CD4-positive, alpha-beta T cell (primary cell): Measurements from ENCODE around the gene KLHL28. TPM values are rescaled to one million over a fixed set of nuclear protein-coding genes. Genes with fewer than 3 reads are reported as not detected.

Source experiments
- ATAC-seq: fragments of 200-7000 bp; cut with Tn5 transposase; one replicate; pipeline ENCODE4 v1.10.0; 2022; ENCODE audit warnings: mild to moderate bottlenecking; ENCODE audit not compliant: poor library complexity
- CTCF ChIA-PET: fragments of 350-600 bp; sonication (Branson Sonifier 250); formaldehyde crosslinking; loops from one replicate; lab custom pipeline; 2021; ENCODE audit warnings: antibody characterized with exemption, inconsistent platforms; lab: Charles Lee
- POLR2A ChIA-PET: fragments of 350-600 bp; sonication (Branson Sonifier 250); formaldehyde crosslinking; loops from one replicate; lab custom pipeline; 2021; ENCODE audit warnings: antibody characterized with exemption, inconsistent platforms; lab: Charles Lee
- DNase-seq, 14 experiments: peaks; one replicate each; pipeline ENCODE4 v3.0.0-alpha.2; 2013 to 2020; ENCODE audit warnings: mixed read lengths in 2 of 14
- H3K27ac ChIP-seq, 2 donors: one replicate each; pipeline versions ENCODE4 v1.5.1 to v1.7.0; 2013; ENCODE audit warnings: low read length in 2 of 2, low read depth in 1 of 2, mild to moderate bottlenecking in 1 of 2
- H3K27me3 ChIP-seq, 2 experiments: 1 replicate in 1 of 2; 2 replicates in 1 of 2; pipeline versions ENCODE4 v1.6.1 to v1.7.0; 2013; ENCODE audit warnings: low read length in 2 of 2, control low read depth in 1 of 2, mild to moderate bottlenecking in 1 of 2, moderate library complexity in 1 of 2; ENCODE audit not compliant: insufficient read depth in 2 of 2, control insufficient read depth in 1 of 2
- H3K36me3 ChIP-seq: one replicate; pipeline ENCODE4 v1.6.1; 2013; ENCODE audit warnings: low read length, control low read depth; ENCODE audit not compliant: insufficient read depth
- H3K4me1 ChIP-seq: one replicate; pipeline ENCODE4 v1.6.1; 2013; ENCODE audit warnings: low read length, control low read depth; ENCODE audit not compliant: insufficient read depth
- H3K4me3 ChIP-seq: one replicate; pipeline ENCODE4 v1.5.1; 2013; ENCODE audit warnings: mild to moderate bottlenecking, low read length, moderate library complexity
- H3K9me3 ChIP-seq, 2 experiments: 1 replicate in 1 of 2; 2 replicates in 1 of 2; pipeline versions ENCODE4 v1.6.1 to v1.7.0; 2013; ENCODE audit warnings: low read length in 2 of 2, mild to moderate bottlenecking in 2 of 2, control low read depth in 1 of 2, moderate library complexity in 1 of 2; ENCODE audit not compliant: control insufficient read depth in 1 of 2, insufficient read depth in 1 of 2
- H3K27ac Mint-ChIP-seq: one replicate; pipeline ENCODE4 v1.8.0; 2020; ENCODE audit warnings: mixed read lengths
- H3K27me3 Mint-ChIP-seq: one replicate; pipeline ENCODE4 v1.8.0; 2021; ENCODE audit warnings: mixed read lengths
- H3K36me3 Mint-ChIP-seq: one replicate; pipeline ENCODE4 v1.8.0; 2021; ENCODE audit warnings: low read depth, mixed read lengths
- H3K4me1 Mint-ChIP-seq: one replicate; pipeline ENCODE4 v1.8.0; 2021; ENCODE audit warnings: low read depth, mixed read lengths
- H3K4me3 Mint-ChIP-seq: one replicate; pipeline ENCODE4 v1.8.0; 2020; ENCODE audit warnings: mild to moderate bottlenecking, mixed read lengths
- H3K9me3 Mint-ChIP-seq: one replicate; pipeline ENCODE4 v1.8.0; 2020; ENCODE audit warnings: mixed read lengths
- intact Hi-C, 2 experiments: fragments of 100-400 bp; cut with DNase I in 1 of 2; cut with micrococcal nuclease in 1 of 2; formaldehyde crosslinking; loops; one replicate each; pipeline versions ENCODE4 v1.15.1 to v1.9.0; 2023 to 2025; cut with DNase I, micrococcal nuclease
- total RNA-seq, 174 experiments: library from RNA in 2 of 174; stranded (reverse) in 2 of 174; gene quantifications; one replicate each; pipeline ENCODE4 v1.2.3 and lab custom pipeline; 2021 to 2026
- TF ChIP-seq, protein P1 (sequence below): fragments of 200-600 bp; IDR thresholded peaks from one replicate; pipeline ENCODE4 v1.8.0; 2022; ENCODE audit warnings: antibody characterized with exemption, mild to moderate bottlenecking

The KLHL28 gene
- total RNA-seq, 2 experiments from 2014 or later = 49.3 to 49.7 TPM

DNA sequence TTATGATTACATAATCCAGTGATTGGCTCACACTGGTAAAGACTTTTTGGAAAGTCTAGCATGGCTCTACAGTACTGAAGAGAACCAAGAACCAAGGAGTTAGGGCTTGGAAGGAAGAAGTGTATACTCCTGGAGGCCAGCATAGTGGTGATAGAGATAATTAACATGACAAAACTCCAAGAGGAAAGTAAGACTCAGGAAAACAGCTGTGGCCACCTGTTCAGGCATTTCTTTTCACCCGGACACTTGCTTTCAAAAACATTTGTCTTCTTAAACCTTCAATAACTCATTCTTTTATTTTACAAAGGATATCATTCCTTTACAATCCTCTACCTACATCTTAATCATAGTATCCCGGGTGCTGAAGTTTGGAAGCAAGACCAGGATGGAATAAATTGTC is 50.9 kb downstream of the KLHL28 start:
- Histone ChIP-seq H3K4me3 (no peak overlapping the region), H3K27me3 (peaks cover 28 to 33% of the 10 kb centered on the region in 2 experiments), H3K36me3 (no peaks in the 10 kb centered on the region), H3K4me1 (peaks cover 9% of the 10 kb centered on the region), H3K9me3 (peaks cover 0 to 9% of the 10 kb centered on the region in 2 experiments), H3K27ac (no peak overlapping the region)
- Mint-ChIP-seq H3K36me3 (no peaks in the 10 kb centered on the region), H3K27me3 (peaks cover 45% of the 10 kb centered on the region), H3K4me1 (peaks cover 4% of the 10 kb centered on the region), H3K9me3 (no peaks in the 10 kb centered on the region), H3K4me3 (no peak overlapping the region), H3K27ac (no peak overlapping the region)
- ATAC-seq (no peak), DNase-seq (no peak)
- intact Hi-C loops = no loop called here
- TF ChIP-seq, protein P1, sequence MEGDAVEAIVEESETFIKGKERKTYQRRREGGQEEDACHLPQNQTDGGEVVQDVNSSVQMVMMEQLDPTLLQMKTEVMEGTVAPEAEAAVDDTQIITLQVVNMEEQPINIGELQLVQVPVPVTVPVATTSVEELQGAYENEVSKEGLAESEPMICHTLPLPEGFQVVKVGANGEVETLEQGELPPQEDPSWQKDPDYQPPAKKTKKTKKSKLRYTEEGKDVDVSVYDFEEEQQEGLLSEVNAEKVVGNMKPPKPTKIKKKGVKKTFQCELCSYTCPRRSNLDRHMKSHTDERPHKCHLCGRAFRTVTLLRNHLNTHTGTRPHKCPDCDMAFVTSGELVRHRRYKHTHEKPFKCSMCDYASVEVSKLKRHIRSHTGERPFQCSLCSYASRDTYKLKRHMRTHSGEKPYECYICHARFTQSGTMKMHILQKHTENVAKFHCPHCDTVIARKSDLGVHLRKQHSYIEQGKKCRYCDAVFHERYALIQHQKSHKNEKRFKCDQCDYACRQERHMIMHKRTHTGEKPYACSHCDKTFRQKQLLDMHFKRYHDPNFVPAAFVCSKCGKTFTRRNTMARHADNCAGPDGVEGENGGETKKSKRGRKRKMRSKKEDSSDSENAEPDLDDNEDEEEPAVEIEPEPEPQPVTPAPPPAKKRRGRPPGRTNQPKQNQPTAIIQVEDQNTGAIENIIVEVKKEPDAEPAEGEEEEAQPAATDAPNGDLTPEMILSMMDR = no peak
- POLR2A ChIA-PET = no interaction called here
- CTCF ChIA-PET = no interaction called here

DNA sequence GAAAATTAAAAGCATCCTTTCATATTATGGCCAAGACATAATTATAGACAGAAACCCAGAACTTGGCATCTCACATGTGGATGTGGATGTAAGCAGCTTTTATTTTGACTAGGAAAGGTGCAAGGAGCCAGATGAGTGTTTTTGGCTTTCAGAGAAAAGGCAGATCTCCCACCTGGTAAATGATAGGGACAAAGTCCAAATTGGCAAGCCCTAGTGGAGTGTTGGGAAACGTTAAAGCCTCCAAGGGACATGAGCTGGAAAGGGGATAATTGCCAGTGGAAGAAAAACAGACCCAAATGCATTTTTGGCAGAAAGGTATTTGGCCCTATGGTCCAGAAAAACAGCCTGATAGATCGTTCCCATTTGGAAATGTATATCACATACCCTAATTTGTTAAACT is 60.1 kb downstream of the KLHL28 start:
- Mint-ChIP-seq H3K4me3 (no peak overlapping the region), H3K27me3 (no peaks in the 10 kb centered on the region), H3K4me1 (peaks cover 33% of the 10 kb centered on the region), H3K36me3 (peaks cover 21% of the 10 kb centered on the region), H3K9me3 (no peaks in the 10 kb centered on the region), H3K27ac (no peak overlapping the region)
- H3K27me3 ChIP-seq = no peaks in the 10 kb centered on the region
- ATAC-seq = no peak
- no peaks in the 10 kb centered on the region for H3K9me3 ChIP-seq
- intact Hi-C loops = loop anchor here in 1 of 2 experiments (2.0 kb wide), 1 partner anchor 59 kb away; the partner anchor contains the start of gene KLHL28
- TF ChIP-seq, protein P1 = no peak
- POLR2A ChIA-PET = interaction anchor here (0.7 to 0.9 kb wide), 2 partner anchors 60 to 352 kb away, joined by 3 to 4 read pairs; partner anchors contain the start of genes KLHL28 and TOGARAM1
- no peak overlapping the region for H3K4me3 ChIP-seq
- peaks cover 5% of the 10 kb centered on the region for H3K4me1 ChIP-seq
- CTCF ChIA-PET = no interaction called here
- H3K27ac ChIP-seq = no peak overlapping the region
- H3K36me3 ChIP-seq = peaks cover 7% of the 10 kb centered on the region
- DNase-seq = no peak

DNA sequence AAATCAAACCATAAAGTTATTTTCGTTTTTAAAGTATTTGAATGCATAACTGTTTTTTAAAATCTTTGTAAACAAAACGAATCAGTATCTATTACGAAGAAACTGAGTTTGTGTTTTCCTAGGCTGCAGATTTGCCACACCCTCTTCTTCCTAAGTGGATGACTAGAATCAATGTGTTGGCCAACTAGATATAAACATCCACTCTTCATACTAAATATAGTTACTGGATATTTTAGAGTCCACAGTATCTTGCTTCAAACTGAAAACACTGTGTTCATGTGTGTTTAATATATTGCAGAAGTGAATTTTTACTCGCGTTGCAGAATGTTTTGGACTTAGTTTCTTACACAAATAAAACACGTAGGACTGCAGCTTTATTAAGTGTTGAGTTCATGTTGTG is 63.2 kb downstream of the KLHL28 start:
- no peak for DNase-seq
- Histone ChIP-seq H3K9me3 (no peaks in the 10 kb centered on the region), H3K27me3 (no peaks in the 10 kb centered on the region), H3K4me3 (no peak overlapping the region), H3K4me1 (peaks cover 10% of the 10 kb centered on the region), H3K36me3 (no peaks in the 10 kb centered on the region), H3K27ac (no peak overlapping the region)
- Mint-ChIP-seq H3K9me3 (no peaks in the 10 kb centered on the region), H3K36me3 (peaks cover 11% of the 10 kb centered on the region), H3K4me1 (peaks cover 39% of the 10 kb centered on the region), H3K4me3 (peak overlapping the region; percentile 87), H3K27me3 (no peaks in the 10 kb centered on the region), H3K27ac (peak overlapping the region; percentile 96)
- CTCF ChIA-PET = no interaction called here
- ATAC-seq = no peak
- TF ChIP-seq, protein P1 = no peak
- intact Hi-C loops = loop anchor here in 1 of 2 experiments (5.0 kb wide), 1 partner anchor 239 kb away; the partner anchor contains the start of gene FANCM
- POLR2A ChIA-PET = interaction anchor here (2.5 to 3.2 kb wide), 2 partner anchors 64 to 237 kb away, joined by 31 to 119 read pairs; partner anchors contain the start of genes FANCM, FKBP3, KLHL28 and TOGARAM1
